K562 (cell line): ENCODE results near the gene CCR8.

Source experiments
- ARNT ChIP-seq, 2 experiments: fragments of 450-650 bp; IDR thresholded peaks; 2 replicates each; pipeline ENCODE4 v1.6.1; 2016; ENCODE audit warnings: mild to moderate bottlenecking in 1 of 2
- CHD4 ChIP-seq: fragments of 200-600 bp; sonication (generic); IDR thresholded peaks from 3 replicates; pipeline ENCODE4 v1.6.1; 2012; ENCODE audit warnings: low read depth, mild to moderate bottlenecking, mixed read lengths, low read length, inconsistent platforms; ENCODE audit not compliant: insufficient read depth, insufficient replicate concordance, poor library complexity, severe bottlenecking
- CREM ChIP-seq: IDR thresholded peaks from 2 replicates; pipeline ENCODE4 v1.6.1; 2014; ENCODE audit warnings: antibody characterized with exemption, low read depth
- CTCF ChIP-seq, 3 experiments: IDR thresholded peaks in 2 of 3; conservative IDR thresholded peaks in 1 of 3; 2 replicates each; pipeline ENCODE4 v1.5.1; 2011 to 2012; ENCODE audit warnings: low read length in 3 of 3, mild to moderate bottlenecking in 3 of 3, control low read depth in 2 of 3, improper control_type of control experiment in 1 of 3, inconsistent platforms in 1 of 3, low read depth in 1 of 3, mixed read lengths in 1 of 3, moderate library complexity in 1 of 3; ENCODE audit not compliant: insufficient read depth in 2 of 3
- HCFC1 ChIP-seq: IDR thresholded peaks from 2 replicates; pipeline ENCODE4 v1.6.1; 2012; ENCODE audit warnings: low read depth, low read length, improper control_type of control experiment
- KDM1A ChIP-seq, 2 experiments: fragments of 450-650 bp; IDR thresholded peaks; 2 replicates each; pipeline ENCODE4 v1.6.1; 2016; ENCODE audit warnings: mild to moderate bottlenecking in 2 of 2
- MXI1 ChIP-seq: IDR thresholded peaks from 2 replicates; pipeline ENCODE4 v1.6.1; 2011; ENCODE audit warnings: low read depth, mild to moderate bottlenecking, improper control_type of control experiment, low read length
- NUFIP1 ChIP-seq: fragments of 450-650 bp; IDR thresholded peaks from 2 replicates; pipeline ENCODE4 v1.6.1; 2018; ENCODE audit not compliant: partially characterized antibody
- POU5F1 ChIP-seq: fragments of 150-350 bp; IDR thresholded peaks from 2 replicates; pipeline ENCODE4 v1.6.1; 2014; ENCODE audit warnings: borderline replicate concordance, low read length, low read depth, mild to moderate bottlenecking; ENCODE audit not compliant: partially characterized antibody
- SMAD3 ChIP-seq: fragments of 450-650 bp; formaldehyde crosslinking; conservative IDR thresholded peaks from 2 replicates; pipeline ENCODE4 v1.4.0; 2020; ENCODE audit warnings: mild to moderate bottlenecking

GRCh38 chr3:39344746-39345344 is 15.3 kb downstream of the CCR8 start:
- TF ChIP-seq MXI1: no peak
- TF ChIP-seq NUFIP1: no peak
- no peak for TF ChIP-seq POU5F1
- no peak for TF ChIP-seq KDM1A (IDR thresholded peaks at IDR 0.05)
- no peak for TF ChIP-seq CHD4
- TF ChIP-seq ARNT (IDR thresholded peaks at IDR 0.05): no peak
- no peak for TF ChIP-seq SMAD3 (CRISPR knock-in tag)
- TF ChIP-seq CREM: no peak
- TF ChIP-seq HCFC1: no peak
- no peak for TF ChIP-seq CTCF (IDR thresholded peaks at IDR 0.05 in 2 of 3, conservative IDR thresholded peaks at IDR 0.05 in 1 of 3; ENCODE audit: insufficient read depth in 2 of 3, low read depth in 1 of 3, low read length in 3 of 3)
